NCI-H2107 (cell line): ENCODE data around the gene COL28A1.
A peak's percentile ranks its signal among the peaks of the same experiment; 100 is the strongest.

Experiments used
- DNase-seq: peaks from one replicate; lab custom pipeline; 2025; lab: John Stamatoyannopoulos, UW

The COL28A1 gene

DNA sequence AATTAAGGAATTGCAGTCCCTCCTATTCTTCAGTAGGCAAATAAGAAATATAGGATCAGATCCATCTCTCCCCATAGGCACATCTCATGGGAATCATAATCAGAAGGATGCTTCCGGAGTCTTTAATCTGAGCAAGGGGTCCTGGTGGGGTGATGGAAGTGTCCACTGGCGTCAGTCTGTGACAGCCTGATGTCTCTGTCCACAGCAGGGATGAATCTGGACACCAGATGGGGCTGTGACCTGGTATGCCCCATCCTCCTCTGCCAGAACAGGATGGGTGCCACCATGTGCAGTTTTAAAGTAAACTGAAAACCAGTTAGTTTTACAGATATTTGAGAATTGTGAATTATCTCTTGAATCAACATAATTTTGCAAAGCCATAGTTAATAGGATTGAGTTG is 204.7 kb downstream of the COL28A1 start:
- no peak for DNase-seq

DNA sequence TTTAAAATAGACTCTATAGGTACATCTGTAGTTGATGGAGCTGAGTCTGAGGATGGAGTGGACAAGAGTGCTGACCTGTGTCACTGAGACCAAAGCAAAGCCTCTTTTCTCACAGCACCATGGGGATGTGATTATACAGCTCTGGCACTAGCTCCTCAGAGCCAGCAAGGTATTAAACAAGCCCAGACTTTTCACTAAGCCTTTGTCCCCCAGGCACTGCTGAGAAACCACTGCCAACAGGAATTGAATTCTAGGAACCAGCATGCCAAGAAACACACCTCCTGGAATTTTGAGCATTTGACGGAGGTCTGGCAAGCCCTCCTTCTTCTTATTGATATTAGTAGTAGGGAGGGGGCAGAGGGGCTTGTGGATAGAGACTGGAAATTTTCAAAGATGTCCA is 206.3 kb downstream of the COL28A1 start:
- DNase-seq, result no peak

DNA sequence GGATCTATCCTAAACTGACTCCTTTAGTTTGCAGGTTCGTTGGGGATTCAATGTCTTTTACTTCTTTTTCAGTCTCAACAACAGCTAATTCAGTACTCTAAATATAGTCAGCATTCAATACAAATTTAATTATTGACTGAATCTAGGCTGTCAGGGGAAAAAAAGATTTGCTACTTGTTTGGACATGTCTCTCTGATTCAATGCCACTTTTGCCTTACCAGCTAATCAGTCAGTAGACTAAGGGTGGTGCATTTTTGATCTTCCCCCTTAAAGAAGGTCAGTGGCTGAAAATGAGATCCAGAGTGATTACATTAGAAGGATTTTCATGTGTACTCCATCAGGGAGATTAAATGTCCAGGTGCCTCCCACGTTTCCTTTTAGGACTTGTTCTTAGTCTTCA is 208.2 kb downstream of the COL28A1 start:
- DNase-seq, result no peak

DNA sequence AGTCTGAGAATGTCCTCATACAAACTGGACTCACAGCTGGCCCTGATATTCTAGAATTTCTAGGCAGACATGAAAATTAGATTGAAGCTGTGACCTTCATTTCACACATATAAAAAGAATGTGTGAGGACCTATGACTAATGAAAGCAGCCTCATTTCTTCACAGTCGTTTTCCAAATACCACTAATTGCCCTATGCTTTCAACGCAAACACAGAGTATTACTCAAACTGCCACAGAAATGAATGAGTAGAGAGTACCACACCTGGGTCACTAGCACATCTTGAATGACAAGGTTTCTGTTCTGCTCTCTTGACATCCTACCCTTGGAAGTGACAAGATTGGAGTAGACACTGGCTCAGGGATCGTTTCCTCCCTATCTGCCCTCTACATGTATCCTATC is 211.0 kb downstream of the COL28A1 start:
- no peak for DNase-seq

DNA sequence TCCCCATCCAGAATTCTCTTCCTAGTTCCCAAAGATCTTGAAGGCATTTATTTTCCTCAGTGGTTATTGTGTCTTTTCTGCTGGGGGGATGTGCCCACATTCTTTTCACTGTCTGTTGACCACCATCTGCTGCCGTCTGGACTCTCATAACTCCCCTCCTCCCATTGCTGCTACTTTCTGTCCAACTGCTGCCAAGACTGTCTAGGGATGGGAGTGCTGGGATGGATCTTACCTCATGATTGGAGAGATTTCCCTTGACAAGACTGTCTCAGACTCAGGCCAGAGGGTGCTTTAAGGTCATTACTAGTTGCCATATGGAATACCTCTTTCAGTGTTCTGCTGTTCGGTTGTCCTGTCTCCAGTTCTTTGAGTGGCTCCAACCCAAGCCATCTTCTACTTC is 211.8 kb downstream of the COL28A1 start:
- DNase-seq, result no peak

DNA sequence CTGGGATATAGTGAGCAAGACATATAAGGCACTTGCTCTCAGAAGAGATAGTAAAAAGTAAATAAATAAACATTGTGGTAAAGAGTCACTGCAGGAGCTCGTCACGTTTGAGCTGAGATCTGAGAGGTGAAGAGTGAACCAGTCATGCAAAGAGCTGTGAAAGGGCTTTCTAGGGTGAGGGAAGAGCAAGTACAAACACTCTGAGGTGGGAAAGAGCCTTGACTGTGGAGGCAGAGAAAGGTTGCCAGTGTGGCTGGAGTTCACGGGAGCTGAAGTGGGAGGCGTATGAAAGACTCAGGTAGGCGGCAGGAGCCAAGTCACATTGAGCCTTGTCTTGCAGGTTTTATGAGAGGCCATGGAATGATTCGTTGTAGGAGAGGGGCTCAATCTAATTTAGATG is 212.3 kb downstream of the COL28A1 start:
- DNase-seq, result peak; percentile 75

DNA sequence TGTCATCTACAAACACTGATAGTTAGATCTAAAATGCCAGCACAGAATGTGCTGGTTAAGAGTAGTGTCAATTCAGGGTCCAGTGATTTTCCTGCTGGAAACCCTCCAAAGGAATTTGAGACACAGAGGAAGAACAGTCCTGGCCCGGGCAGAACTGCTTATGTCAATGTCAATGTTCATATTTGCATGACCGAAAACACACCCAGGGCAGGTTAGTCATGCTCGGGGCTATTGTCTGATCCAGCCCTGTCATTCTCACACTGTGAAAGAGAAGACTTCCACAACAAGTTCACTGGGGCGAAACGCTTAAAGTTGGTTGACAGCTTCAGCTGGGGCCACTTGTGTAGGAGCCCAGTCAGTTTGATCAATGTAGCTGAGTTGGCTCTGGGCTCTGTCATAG is 214.0 kb downstream of the COL28A1 start:
- DNase-seq, result peak; percentile 17

DNA sequence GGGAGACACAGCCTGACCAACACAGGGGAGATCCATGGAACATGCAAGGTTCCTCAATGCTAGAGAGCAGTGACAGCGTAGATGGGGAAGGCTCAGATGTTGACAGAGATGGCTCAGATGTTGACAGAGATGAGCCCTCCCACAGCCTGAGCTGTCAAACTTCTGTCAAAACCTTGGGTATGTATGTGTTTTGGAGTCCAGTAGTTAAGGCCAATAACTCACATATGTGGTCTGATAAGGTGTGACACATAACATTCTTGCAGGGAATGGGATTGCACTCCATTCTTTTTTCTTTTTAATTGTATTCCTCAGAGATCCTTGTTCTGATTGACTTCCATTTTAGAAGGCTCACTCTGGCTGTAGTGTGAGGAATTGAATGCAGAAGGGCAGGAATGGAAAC is 217.1 kb downstream of the COL28A1 start:
- no peak for DNase-seq

DNA sequence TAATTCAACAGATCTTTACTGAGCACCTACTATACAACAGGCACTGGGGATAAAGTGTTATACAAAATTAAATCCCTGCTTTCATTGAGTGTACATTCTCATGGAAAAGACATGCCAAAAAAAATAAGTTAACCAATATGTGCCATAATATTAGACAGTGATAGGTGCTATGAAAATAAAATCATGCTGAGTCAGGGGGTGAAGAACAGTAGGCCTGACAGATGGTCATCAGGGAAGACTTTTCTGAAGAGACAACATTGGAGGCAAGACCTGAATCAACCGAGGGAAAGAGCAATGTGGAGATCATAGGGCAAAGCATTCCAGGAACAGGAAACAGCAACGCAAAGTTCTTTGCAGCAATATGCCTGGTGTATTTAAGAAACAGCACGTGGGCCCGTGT is 217.8 kb downstream of the COL28A1 start:
- no peak for DNase-seq

DNA sequence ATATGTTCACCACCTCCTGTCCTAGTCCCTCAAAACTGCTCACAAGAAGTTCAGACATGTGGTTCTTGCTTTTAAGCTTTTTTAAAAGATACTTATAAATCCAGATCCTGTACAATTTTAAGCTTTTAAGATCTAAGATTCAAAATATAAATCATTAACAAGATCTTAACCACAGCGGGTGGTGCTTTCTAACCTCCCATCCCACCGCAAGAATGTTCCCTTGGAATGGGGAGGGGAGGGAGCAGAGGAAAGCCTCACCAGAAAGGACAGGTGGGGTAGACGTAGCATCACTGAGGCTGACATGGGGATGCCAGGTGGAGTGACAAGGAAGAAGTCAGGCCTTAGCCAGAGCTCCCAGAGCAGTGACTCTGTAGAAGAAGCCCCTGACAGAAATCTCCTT is 219.8 kb downstream of the COL28A1 start:
- DNase-seq, result no peak

DNA sequence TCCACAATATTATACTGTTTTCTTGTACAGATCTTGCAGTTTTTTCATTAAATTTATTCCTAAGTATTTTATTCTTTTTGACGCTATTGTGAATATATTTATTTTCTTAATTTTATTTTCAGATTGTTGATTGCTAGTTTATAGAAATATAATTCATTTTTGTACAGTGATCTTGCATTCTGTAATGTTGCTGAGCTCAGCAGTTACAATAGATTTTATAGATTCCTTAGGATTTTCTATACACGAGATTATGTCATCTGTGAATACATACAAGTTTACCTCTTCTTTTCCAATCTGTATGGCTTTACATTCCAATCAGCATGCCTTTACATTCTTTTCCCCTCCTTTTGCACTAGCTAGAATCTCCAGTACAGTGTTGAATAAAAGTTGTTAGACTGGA is 223.3 kb downstream of the COL28A1 start:
- no peak for DNase-seq

DNA sequence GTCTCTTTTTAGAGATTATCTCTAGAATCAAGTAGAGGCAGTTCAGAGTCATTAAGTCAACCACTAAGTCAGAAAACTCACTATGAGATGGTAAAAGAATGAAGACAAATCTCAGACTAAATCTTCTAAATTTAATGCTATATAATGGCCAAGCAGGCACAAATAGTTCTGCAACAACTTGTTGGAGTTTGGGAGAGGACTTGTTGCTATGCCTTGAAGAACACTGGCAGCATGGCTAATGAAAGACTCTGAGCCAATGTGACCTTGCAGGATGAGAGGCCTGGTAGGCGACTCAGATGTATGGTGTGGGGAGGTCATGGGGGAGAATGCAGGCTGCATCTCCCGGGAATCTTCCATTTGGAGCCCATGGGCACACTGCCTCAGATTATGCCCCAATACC is 224.7 kb downstream of the COL28A1 start:
- DNase-seq, result no peak

DNA sequence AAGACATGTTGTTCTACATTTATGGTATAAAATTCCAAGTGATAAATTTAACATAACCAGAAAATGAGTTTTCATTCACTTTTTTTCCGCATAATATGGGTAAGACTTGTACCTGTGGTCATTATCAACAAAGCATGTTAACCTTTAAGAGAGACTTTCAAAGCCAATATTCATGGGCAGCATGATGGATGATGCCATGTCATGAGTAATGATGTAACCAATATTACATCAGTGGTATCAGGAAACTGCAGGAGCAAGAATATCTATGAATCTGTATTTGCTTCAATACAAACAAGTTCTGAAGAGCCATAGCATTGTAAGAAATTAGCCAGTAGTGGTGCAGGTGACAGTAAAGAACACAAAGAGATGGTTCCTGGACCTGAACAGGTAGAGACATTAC is 226.5 kb downstream of the COL28A1 start:
- no peak for DNase-seq
